IMR-90 (cell line): ENCODE measurements around the gene TMX3. TPM values are rescaled to one million over a fixed set of nuclear protein-coding genes. Genes with fewer than 3 reads are reported as not detected.

Experiments
- ATAC-seq: fragments of 200-7000 bp; cut with Tn5 transposase; 2 replicates; pipeline ENCODE4 v1.9.1; 2020; ENCODE audit warnings: low read depth, mild to moderate bottlenecking, moderate library complexity
- BruUV-seq: library from RNA; stranded (reverse); fragments of 400-500 nt; replicated peaks from 2 replicates; lab custom pipeline; 2021; lab: Mats Ljungman, UMichigan
- CTCF ChIA-PET: fragments of 300-600 bp; formaldehyde crosslinking; extraction: SDS; loops from one replicate; lab custom pipeline; 2021; ENCODE audit warnings: antibody characterized with exemption; lab: Yijun Ruan, JAX
- POLR2A ChIA-PET: fragments of 300-600 bp; sonication (Branson Sonifier 250); formaldehyde crosslinking; loops from one replicate; lab custom pipeline; 2022; ENCODE audit warnings: antibody characterized with exemption; ENCODE audit not compliant: unreplicated experiment; lab: Charles Lee
- DNase-seq: peaks from one replicate; pipeline ENCODE4 v3.0.0; 2013
- H2AFZ ChIP-seq: replicated peaks from 2 replicates; pipeline ENCODE3; 2013; ENCODE audit warnings: low read length, mild to moderate bottlenecking; ENCODE audit not compliant: poor library complexity
- H2AK5ac ChIP-seq: 2 replicates; pipeline ENCODE4 v1.6.1; 2013; ENCODE audit warnings: low read depth, low read length, inconsistent platforms
- H2AK9ac ChIP-seq: replicated peaks from 2 replicates; pipeline ENCODE3; 2013; ENCODE audit warnings: mild to moderate bottlenecking, low read depth, low read length, moderate library complexity; ENCODE audit not compliant: poor library complexity
- H2BK120ac ChIP-seq: 2 replicates; pipeline ENCODE4 v1.6.1; 2013; ENCODE audit warnings: low read depth, low read length, inconsistent platforms
- H2BK15ac ChIP-seq: 3 replicates; pipeline ENCODE4 v1.6.1; 2013; ENCODE audit warnings: low read depth, low read length, inconsistent platforms
- H2BK20ac ChIP-seq: 2 replicates; pipeline ENCODE4 v1.6.1; 2013; ENCODE audit warnings: low read depth, mild to moderate bottlenecking, inconsistent platforms, low read length, moderate library complexity
- H2BK5ac ChIP-seq: 2 replicates; pipeline ENCODE4 v1.6.1; 2013; ENCODE audit warnings: mild to moderate bottlenecking, low read depth, low read length, inconsistent platforms; ENCODE audit not compliant: poor library complexity, severe bottlenecking
- H3K14ac ChIP-seq: replicated peaks from 2 replicates; pipeline ENCODE4 v1.6.1; 2013; ENCODE audit warnings: low read depth, low read length, inconsistent platforms
- H3K18ac ChIP-seq: 2 replicates; pipeline ENCODE4 v1.6.1; 2013; ENCODE audit warnings: low read depth, low read length, control low read depth
- H3K23ac ChIP-seq: 2 replicates; pipeline ENCODE4 v1.6.1; 2013; ENCODE audit warnings: low read depth, low read length, inconsistent platforms
- H3K27ac ChIP-seq: 2 replicates; pipeline ENCODE4 v1.5.1; 2013; ENCODE audit warnings: mild to moderate bottlenecking, control low read depth, low read length; ENCODE audit not compliant: insufficient read depth
- H3K27me3 ChIP-seq: 2 replicates; pipeline ENCODE4 v1.6.1; 2013; ENCODE audit warnings: low read length; ENCODE audit not compliant: control insufficient read depth, insufficient read depth
- H3K36me3 ChIP-seq: 2 replicates; pipeline ENCODE4 v1.6.1; 2013; ENCODE audit warnings: low read length, mixed read lengths; ENCODE audit not compliant: control insufficient read depth, insufficient read depth
- H3K4ac ChIP-seq: 2 replicates; pipeline ENCODE4 v1.6.1; 2013; ENCODE audit warnings: low read depth, low read length, inconsistent platforms
- H3K4me1 ChIP-seq: 2 replicates; pipeline ENCODE4 v1.6.1; 2013; ENCODE audit warnings: low read length, mixed read lengths; ENCODE audit not compliant: control insufficient read depth, insufficient read depth
- H3K4me2 ChIP-seq: 2 replicates; pipeline ENCODE4 v1.6.1; 2013; ENCODE audit warnings: low read depth, mild to moderate bottlenecking, control low read depth, low read length, moderate library complexity
- H3K4me3 ChIP-seq: 2 replicates; pipeline ENCODE4 v1.5.1; 2013; ENCODE audit warnings: low read depth, mild to moderate bottlenecking, control low read depth, low read length, moderate library complexity; ENCODE audit not compliant: insufficient read depth
- H3K56ac ChIP-seq: 2 replicates; pipeline ENCODE4 v1.6.1; 2013; ENCODE audit warnings: low read length, inconsistent platforms; ENCODE audit not compliant: insufficient read depth; ENCODE audit errors: extremely low read depth
- H3K79me1 ChIP-seq, 2 experiments: 2 replicates each; pipeline ENCODE4 v1.6.1; 2013; ENCODE audit warnings: low read length in 2 of 2, inconsistent platforms in 1 of 2, low read depth in 1 of 2
- H3K9ac ChIP-seq: 2 replicates; pipeline ENCODE4 v1.6.1; 2013; ENCODE audit warnings: low read depth, low read length, control low read depth
- H3K9me1 ChIP-seq: 2 replicates; pipeline ENCODE4 v1.6.1; 2013; ENCODE audit warnings: low read length, inconsistent platforms; ENCODE audit not compliant: insufficient read depth
- H3K9me3 ChIP-seq: 2 replicates; pipeline ENCODE4 v1.6.1; 2013; ENCODE audit warnings: low read length; ENCODE audit not compliant: control insufficient read depth, insufficient read depth
- H4K20me1 ChIP-seq: 2 replicates; pipeline ENCODE4 v1.6.1; 2013; ENCODE audit warnings: low read length, inconsistent platforms; ENCODE audit not compliant: insufficient read depth
- H4K5ac ChIP-seq: 2 replicates; pipeline ENCODE4 v1.6.1; 2013; ENCODE audit warnings: mild to moderate bottlenecking, low read depth, low read length, control low read depth
- H4K8ac ChIP-seq, 2 experiments: 2 replicates each; pipeline ENCODE4 v1.6.1; 2013; ENCODE audit warnings: low read depth in 2 of 2, low read length in 2 of 2, control low read depth in 1 of 2, inconsistent platforms in 1 of 2
- H4K91ac ChIP-seq: 2 replicates; pipeline ENCODE4 v1.6.1; 2013; ENCODE audit warnings: low read depth, low read length, inconsistent platforms; ENCODE audit not compliant: insufficient read depth
- BHLHE40 ChIP-seq: fragments of 150-350 bp; IDR thresholded peaks from 2 replicates; pipeline ENCODE4 v1.6.1; 2016; ENCODE audit warnings: mild to moderate bottlenecking, low read depth, low read length
- CEBPB ChIP-seq: IDR thresholded peaks from 2 replicates; pipeline ENCODE4 v1.6.1; 2012; ENCODE audit warnings: low read depth, low read length, improper control_type of control experiment
- CHD1 ChIP-seq: IDR thresholded peaks from 2 replicates; pipeline ENCODE4 v1.6.1; 2012; ENCODE audit warnings: low read depth, low read length, improper control_type of control experiment
- CTCF ChIP-seq: conservative IDR thresholded peaks from 2 replicates; pipeline ENCODE4 v1.5.1; 2012; ENCODE audit warnings: mild to moderate bottlenecking, low read depth, low read length, improper control_type of control experiment
- ELK1 ChIP-seq: fragments of 150-350 bp; IDR thresholded peaks from 2 replicates; pipeline ENCODE4 v1.6.1; 2016; ENCODE audit warnings: low read depth, mild to moderate bottlenecking, low read length, moderate library complexity, borderline replicate concordance
- MAFK ChIP-seq: IDR thresholded peaks from 2 replicates; pipeline ENCODE4 v1.6.1; 2012; ENCODE audit warnings: low read depth, low read length, improper control_type of control experiment
- MAZ ChIP-seq: IDR thresholded peaks from 2 replicates; pipeline ENCODE4 v1.6.1; 2012; ENCODE audit warnings: low read depth, mild to moderate bottlenecking, low read length, improper control_type of control experiment, moderate library complexity, borderline replicate concordance
- MXI1 ChIP-seq: IDR thresholded peaks from 2 replicates; pipeline ENCODE4 v1.6.1; 2012; ENCODE audit warnings: low read depth, mild to moderate bottlenecking, low read length, moderate library complexity, borderline replicate concordance
- NFE2L2 ChIP-seq: fragments of 150-350 bp; IDR thresholded peaks from 2 replicates; pipeline ENCODE4 v1.6.1; 2016; ENCODE audit warnings: low read depth, mild to moderate bottlenecking, low read length
- POLR2A ChIP-seq: IDR thresholded peaks from 2 replicates; pipeline ENCODE4 v1.6.1; 2012; ENCODE audit warnings: mild to moderate bottlenecking, low read depth, low read length
- RAD21 ChIP-seq: IDR thresholded peaks from 2 replicates; pipeline ENCODE4 v1.6.1; 2012; ENCODE audit warnings: low read length, improper control_type of control experiment
- RCOR1 ChIP-seq: IDR thresholded peaks from 2 replicates; pipeline ENCODE4 v1.6.1; 2012; ENCODE audit warnings: mild to moderate bottlenecking, low read length, improper control_type of control experiment; ENCODE audit not compliant: insufficient replicate concordance
- RFX5 ChIP-seq: IDR thresholded peaks from 2 replicates; pipeline ENCODE4 v1.8.0; 2012; ENCODE audit warnings: low read depth, mild to moderate bottlenecking, low read length, moderate library complexity
- SMC3 ChIP-seq: fragments of 150-350 bp; IDR thresholded peaks from 2 replicates; pipeline ENCODE4 v1.6.1; 2016; ENCODE audit warnings: low read depth, mild to moderate bottlenecking, antibody characterized with exemption, low read length, moderate library complexity
- USF2 ChIP-seq: fragments of 150-350 bp; IDR thresholded peaks from 2 replicates; pipeline ENCODE4 v1.6.1; 2017; ENCODE audit warnings: mild to moderate bottlenecking, antibody characterized with exemption, low read length, low read depth
- WGBS, 2 experiments: methylation state at CpG; one replicate each; pipeline versions ENCODE4 v1.1.5 to v1.1.7; 2013; ENCODE audit warnings: missing lambda C conversion rate in 2 of 2; ENCODE audit not compliant: insufficient read length in 1 of 2; ENCODE audit errors: extremely low coverage in 2 of 2; 5-methylcytosine and 5-hydroxymethylcytosine counted together
- dilution Hi-C: fragments of 300-500 bp; cut with HindIII; formaldehyde crosslinking; loops from one replicate; pipeline ENCODE4 v1.14.3; 2018; ENCODE audit warnings: low sequenced_read_pairs; ENCODE audit not compliant: unreplicated experiment
- in situ Hi-C: fragments of 300-500 bp; cut with MboI; formaldehyde crosslinking; loops from 3 replicates; pipeline ENCODE4 v1.14.3; 2019; ENCODE audit warnings: low sequenced_read_pairs, inconsistent platforms, mixed read lengths
- intact Hi-C: fragments of 100-400 bp; cut with micrococcal nuclease; formaldehyde crosslinking; loops from 2 replicates; pipeline ENCODE4 v1.10.0; 2022
- polyA plus RNA-seq, 3 experiments: library from polyadenylated mRNA; depleted of rRNA; stranded (reverse); fragments of >200 nt; gene quantifications; 2 replicates each; pipeline ENCODE4 v1.2.3, GENCODE V29; 2012; ENCODE audit warnings: low replicate concordance in 1 of 3
- total RNA-seq: library from RNA; depleted of rRNA; stranded (reverse); fragments of >200 nt; gene quantifications from 2 replicates; pipeline ENCODE4 v1.2.3, GENCODE V29; 2012

The TMX3 gene
- total and polyA plus RNA-seq, 2 of the 4 experiments (the other 2 are of a cell fraction) = 22.8 to 50.5 TPM

- Histone ChIP-seq H2BK120ac (no peak overlapping the region), H3K4me3 (no peak overlapping the region), H4K20me1 (no peaks in the 10 kb centered on the region), H3K79me1 (no peaks in the 10 kb centered on the region), H2AK5ac (no peak overlapping the region), H2BK5ac (no peak overlapping the region), H3K14ac (no peak overlapping the region), H2AK9ac (no peak overlapping the region), H4K91ac (no peak overlapping the region), H3K9me3 (no peaks in the 10 kb centered on the region), H3K4me1 (no peaks in the 10 kb centered on the region), H3K4ac (no peak overlapping the region), H3K36me3 (no peaks in the 10 kb centered on the region), H3K27me3 (no peaks in the 10 kb centered on the region), H2AFZ (no peak overlapping the region), H3K9ac (no peak overlapping the region), H2BK20ac (no peak overlapping the region), H3K9me1 (no peaks in the 10 kb centered on the region), H4K8ac (no peak overlapping the region), H2BK15ac (no peak overlapping the region), H3K4me2 (no peak overlapping the region), H4K5ac (no peak overlapping the region), H3K23ac (no peak overlapping the region), H3K56ac (no peak overlapping the region), H3K27ac (no peak overlapping the region), H3K18ac (no peak overlapping the region)
- POLR2A ChIA-PET = no interaction called here
- no TSS peak for BruUV-seq
- ATAC-seq = no peak
- DNase-seq = no peak
- WGBS, 2 experiments = no CpG with 5 or more reads among the region's 1 CpG
- dilution Hi-C loops (no loop called here), intact Hi-C loops (no loop called here), in situ Hi-C loops (no loop called here)
- CTCF ChIA-PET = no interaction called here
- no peak for TF ChIP-seq MAZ
- no peak for TF ChIP-seq CEBPB
- no peak for TF ChIP-seq RAD21
- TF ChIP-seq RCOR1 = no peak
- TF ChIP-seq MAFK = no peak
- no peak for TF ChIP-seq USF2
- TF ChIP-seq CHD1 = no peak
- no peak for TF ChIP-seq POLR2A
- no peak for TF ChIP-seq CTCF
- TF ChIP-seq RFX5 = no peak
- TF ChIP-seq SMC3 = no peak
- TF ChIP-seq ELK1 = no peak
- TF ChIP-seq NFE2L2 = no peak
- no peak for TF ChIP-seq MXI1
- TF ChIP-seq BHLHE40 = no peak
These were observed 27.3 kb upstream of the TMX3 start for GRCh38 chr18:68742206-68742605.
